IPS-20b (cell line): ENCODE results near the gene MESP1.
"Not testable (repeated sequence)": the region's sequence is repeated elsewhere in the genome, so short reads cannot be mapped to it uniquely, and the experiment has no call there.

Source experiments
- H3K27ac ChIP-seq: one replicate; pipeline ENCODE4 v1.5.1; 2013; ENCODE audit warnings: low read length
- H3K27me3 ChIP-seq: 2 replicates; pipeline ENCODE4 v1.6.1; 2013; ENCODE audit warnings: mild to moderate bottlenecking, low read length, inconsistent platforms; ENCODE audit not compliant: insufficient read depth
- H3K36me3 ChIP-seq: 2 replicates; pipeline ENCODE4 v1.6.1; 2013; ENCODE audit warnings: low read depth, mild to moderate bottlenecking, inconsistent platforms, low read length, moderate library complexity; ENCODE audit not compliant: insufficient read depth
- H3K4me1 ChIP-seq: 2 replicates; pipeline ENCODE4 v1.6.1; 2013; ENCODE audit warnings: mild to moderate bottlenecking, control low read depth, inconsistent platforms, low read length, moderate library complexity; ENCODE audit not compliant: insufficient read depth
- H3K4me3 ChIP-seq: 2 replicates; pipeline ENCODE4 v1.5.1; 2013; ENCODE audit warnings: mild to moderate bottlenecking, low read length, inconsistent platforms
- H3K9ac ChIP-seq: 2 replicates; pipeline ENCODE4 v1.6.1; 2013; ENCODE audit warnings: low read depth, mild to moderate bottlenecking, inconsistent platforms, low read length, moderate library complexity
- H3K9me3 ChIP-seq: 2 replicates; pipeline ENCODE4 v1.6.1; 2013; ENCODE audit warnings: mild to moderate bottlenecking, low read depth, low read length, inconsistent platforms; ENCODE audit not compliant: insufficient read depth

Gene MESP1, protein sequence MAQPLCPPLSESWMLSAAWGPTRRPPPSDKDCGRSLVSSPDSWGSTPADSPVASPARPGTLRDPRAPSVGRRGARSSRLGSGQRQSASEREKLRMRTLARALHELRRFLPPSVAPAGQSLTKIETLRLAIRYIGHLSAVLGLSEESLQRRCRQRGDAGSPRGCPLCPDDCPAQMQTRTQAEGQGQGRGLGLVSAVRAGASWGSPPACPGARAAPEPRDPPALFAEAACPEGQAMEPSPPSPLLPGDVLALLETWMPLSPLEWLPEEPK

DNA sequence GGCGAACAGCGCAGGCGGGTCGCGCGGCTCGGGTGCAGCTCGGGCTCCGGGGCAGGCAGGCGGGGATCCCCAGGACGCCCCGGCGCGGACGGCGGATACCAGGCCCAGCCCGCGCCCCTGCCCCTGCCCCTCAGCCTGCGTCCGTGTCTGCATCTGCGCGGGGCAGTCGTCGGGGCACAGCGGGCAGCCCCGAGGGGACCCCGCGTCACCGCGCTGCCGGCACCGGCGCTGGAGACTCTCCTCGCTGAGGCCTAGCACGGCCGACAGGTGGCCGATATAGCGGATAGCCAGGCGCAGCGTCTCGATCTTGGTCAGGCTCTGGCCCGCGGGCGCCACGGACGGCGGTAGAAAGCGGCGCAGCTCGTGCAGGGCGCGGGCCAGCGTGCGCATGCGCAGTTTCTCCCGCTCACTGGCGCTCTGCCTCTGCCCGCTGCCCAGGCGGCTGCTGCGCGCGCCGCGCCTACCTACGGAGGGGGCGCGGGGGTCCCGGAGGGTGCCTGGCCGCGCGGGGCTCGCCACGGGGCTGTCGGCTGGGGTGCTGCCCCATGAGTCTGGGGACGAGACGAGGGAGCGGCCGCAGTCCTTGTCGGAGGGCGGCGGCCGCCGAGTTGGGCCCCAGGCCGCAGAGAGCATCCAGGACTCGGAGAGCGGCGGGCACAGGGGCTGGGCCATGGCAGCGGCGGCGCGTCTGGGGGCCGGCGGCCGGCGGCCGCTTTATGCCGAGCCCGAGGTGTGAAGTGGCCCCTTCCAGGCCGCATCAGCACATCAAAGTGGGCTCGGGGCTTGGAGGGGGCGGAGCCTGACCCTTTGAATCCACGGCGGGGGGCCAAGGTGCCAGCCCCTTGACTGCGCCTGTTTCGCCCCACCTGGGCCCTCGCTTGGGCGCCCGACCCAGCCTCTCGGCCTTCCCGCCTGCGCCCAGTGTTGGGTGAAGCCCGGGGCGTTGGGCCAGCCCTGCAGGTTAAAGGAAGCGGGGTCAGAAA is at the start of gene MESP1:
Gene MESP1, minus strand, starts transcription at position 690 of the 983 bp plus-strand sequence. Its CDS starts 18 bp downstream, at position 672.
- Histone ChIP-seq H3K9me3 (no peaks in the 10 kb centered on the region), H3K36me3 (no peaks in the 10 kb centered on the region), H3K4me1 (peaks cover 6% of the 10 kb centered on the region; the same call in 1 of the 2 replicates), H3K9ac (no peak within 1 kb of the TSS), H3K4me3 (peak within 1 kb of the TSS; percentile 63; the same call in 1 of the 2 replicates), H3K27me3 (peaks cover 95% of the 10 kb centered on the region), H3K27ac (no peak within 1 kb of the TSS)

DNA sequence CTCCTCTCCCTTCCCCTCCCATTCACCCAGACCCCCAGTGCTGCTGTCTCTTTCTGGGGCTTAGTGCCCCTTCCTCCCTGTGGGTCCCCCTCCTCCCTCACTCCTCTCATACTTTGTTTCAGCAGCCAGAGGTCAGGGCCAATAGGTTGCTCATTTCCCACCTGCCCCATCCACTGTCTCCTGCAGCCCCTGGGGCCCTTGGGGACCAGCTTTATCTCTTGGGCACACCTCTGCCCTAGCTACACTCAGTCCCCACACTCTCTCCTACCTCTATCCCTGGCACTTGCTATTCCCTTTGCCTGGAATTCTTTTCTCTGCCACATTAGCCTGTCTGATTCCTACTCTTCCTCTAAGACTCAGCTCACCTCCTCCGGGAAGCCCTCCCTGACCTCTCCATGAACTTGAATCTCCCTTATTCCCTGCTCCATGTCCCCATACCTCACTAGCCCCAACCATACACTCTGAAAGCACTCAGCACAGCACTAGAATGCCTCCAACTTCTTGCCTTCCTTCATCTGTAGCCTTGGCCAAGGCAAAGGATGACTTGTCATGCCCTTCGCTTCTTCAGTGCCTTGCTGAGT is 49.0 kb upstream of the MESP1 start:
- H3K9me3 ChIP-seq, result no peaks in the 10 kb centered on the region
- H3K9ac ChIP-seq, result no peak overlapping the region
- H3K27me3 ChIP-seq, result no peaks in the 10 kb centered on the region
- H3K4me3 ChIP-seq, result no peak overlapping the region
- no peaks in the 10 kb centered on the region for H3K4me1 ChIP-seq
- H3K27ac ChIP-seq, result no peak overlapping the region
- H3K36me3 ChIP-seq, result no peaks in the 10 kb centered on the region

DNA sequence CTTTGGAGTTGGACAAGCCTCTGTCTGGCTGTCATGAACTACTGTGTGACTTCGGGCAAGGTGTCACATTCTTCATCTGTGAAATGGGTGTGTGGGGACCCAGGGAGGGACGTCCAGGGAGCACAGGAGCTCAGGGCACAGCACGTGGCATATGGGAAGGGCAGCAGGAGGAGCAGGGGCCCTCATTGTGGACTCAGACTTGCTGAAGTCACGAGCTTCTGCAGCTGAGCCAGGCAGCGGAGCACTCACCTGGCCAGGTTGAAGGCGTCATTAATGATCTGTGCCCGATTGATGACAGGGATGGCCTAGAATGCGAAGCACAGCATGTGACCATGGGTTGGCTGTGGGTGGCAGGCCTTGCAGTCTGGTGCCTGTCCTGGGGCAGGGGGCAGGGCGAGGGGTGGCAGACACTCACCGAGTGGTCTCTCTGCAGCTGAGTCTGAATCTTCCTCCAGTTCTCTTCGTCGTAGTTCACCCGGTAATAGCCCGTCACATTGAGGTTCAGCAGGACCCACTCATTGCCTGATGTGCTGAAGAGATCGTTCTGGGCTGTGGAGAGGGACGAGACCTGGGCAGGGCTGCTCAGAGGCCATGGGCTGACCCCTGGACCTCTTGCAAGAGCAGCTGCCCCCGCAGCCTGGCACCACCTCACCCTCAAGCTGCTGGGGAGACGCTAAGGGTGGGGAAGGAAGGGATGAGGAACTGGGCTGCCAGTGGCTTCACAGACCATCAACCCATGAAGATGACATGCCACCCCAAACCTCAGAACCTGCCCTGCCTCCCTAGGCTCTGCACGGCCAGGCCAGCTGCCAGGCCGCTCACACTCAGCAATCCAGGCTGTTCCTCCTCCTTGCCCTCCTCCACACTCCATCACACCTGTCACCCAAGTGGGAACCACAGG is 48.2 kb upstream of the MESP1 start:
- Histone ChIP-seq H3K9ac (no peak overlapping the region), H3K36me3 (no peaks in the 10 kb centered on the region)

DNA sequence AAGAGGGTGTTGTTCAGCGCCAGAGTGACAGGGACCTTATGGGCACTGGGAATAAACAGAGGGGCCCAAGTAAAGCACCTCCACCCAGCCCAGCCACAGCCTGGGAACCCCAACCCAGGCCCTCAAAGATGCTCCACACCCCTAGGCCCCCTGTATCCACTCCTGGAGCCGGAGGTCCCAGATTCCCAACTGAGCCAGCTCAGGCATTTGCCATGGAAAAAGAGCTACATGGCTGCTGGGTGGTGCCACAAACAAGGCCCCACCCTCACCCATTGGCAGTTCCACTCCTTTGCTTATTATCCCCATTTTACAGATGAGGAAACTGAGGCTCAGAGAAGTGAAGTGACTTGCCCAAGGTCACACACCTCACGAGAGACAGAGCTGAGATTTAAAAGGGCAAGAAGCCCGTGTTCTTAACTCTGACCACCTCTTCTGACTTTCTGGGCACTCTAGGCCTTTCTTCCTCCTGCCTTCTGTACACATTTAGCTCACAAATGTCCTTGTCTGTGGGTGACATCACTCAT is 46.7 kb upstream of the MESP1 start:
- no peak overlapping the region for H3K27ac ChIP-seq
- no peaks in the 10 kb centered on the region for H3K27me3 ChIP-seq
- no peaks in the 10 kb centered on the region for H3K4me1 ChIP-seq
- H3K36me3 ChIP-seq, result no peaks in the 10 kb centered on the region
- no peak overlapping the region for H3K4me3 ChIP-seq
- no peaks in the 10 kb centered on the region for H3K9me3 ChIP-seq
- no peak overlapping the region for H3K9ac ChIP-seq

More for the DNA sequence above, 48.2 kb upstream of the MESP1 start:
- Histone ChIP-seq H3K27me3 (no peaks in the 10 kb centered on the region), H3K27ac (no peak overlapping the region), H3K4me3 (no peak overlapping the region), H3K4me1 (no peaks in the 10 kb centered on the region), H3K9me3 (no peaks in the 10 kb centered on the region)

DNA sequence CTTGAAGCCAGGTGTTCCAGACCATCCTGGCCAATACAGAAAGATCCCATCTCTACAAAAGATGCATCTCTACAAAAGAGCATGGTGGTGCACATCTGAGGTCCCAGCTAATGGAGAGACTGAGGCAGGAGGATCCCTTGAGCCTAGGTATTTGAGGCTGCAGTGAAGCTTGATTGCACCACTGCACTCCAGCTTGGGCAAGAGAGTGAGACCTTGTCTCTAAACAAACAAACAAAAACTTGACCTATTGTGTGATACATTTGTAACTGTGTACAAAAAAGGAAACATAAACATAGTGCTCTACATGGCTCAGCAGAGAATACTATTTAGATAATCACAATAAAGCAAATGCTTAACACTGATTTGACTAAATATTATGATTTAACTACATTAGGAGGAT is 44.9 kb upstream of the MESP1 start:
- H3K4me3 ChIP-seq, result no peak overlapping the region
- H3K36me3 ChIP-seq, result no peaks in the 10 kb centered on the region
- H3K9me3 ChIP-seq, result no peaks in the 10 kb centered on the region
- H3K9ac ChIP-seq, result no peak overlapping the region
- no peaks in the 10 kb centered on the region for H3K4me1 ChIP-seq
- no peaks in the 10 kb centered on the region for H3K27me3 ChIP-seq
- no peak overlapping the region for H3K27ac ChIP-seq

DNA sequence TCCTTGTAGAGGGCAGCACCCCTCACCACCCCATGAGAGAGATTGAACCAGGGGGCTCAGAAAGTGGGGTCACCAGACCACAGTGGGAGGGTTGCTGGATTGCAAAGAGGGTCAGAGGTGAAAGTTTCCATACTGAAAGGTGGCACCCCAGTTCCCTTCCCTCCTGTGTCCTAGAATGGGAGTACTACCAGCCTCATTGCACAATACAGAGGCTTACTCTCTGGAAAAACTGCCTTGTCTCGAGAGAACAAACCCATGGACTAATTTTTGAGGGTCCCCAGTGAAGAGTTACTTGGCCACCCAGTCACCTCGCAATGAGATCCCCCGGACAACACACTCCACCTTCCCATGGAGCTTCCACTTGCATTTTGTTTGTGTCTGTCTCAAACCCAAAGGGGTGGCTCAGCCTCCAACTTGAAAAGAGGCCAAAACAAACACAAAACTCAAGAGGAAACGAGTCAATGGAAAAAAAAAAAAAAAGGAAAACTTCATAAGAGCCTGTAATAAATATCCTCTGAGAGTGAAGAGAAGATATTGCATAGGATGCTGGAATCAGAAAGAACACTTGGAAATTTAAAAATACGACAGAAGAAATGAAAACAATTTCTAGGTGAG is 43.7 kb upstream of the MESP1 start:
- Histone ChIP-seq H3K9me3 (no peaks in the 10 kb centered on the region), H3K9ac (no peak overlapping the region), H3K4me1 (no peaks in the 10 kb centered on the region), H3K27ac (no peak overlapping the region), H3K4me3 (no peak overlapping the region), H3K36me3 (no peaks in the 10 kb centered on the region), H3K27me3 (no peaks in the 10 kb centered on the region)

DNA sequence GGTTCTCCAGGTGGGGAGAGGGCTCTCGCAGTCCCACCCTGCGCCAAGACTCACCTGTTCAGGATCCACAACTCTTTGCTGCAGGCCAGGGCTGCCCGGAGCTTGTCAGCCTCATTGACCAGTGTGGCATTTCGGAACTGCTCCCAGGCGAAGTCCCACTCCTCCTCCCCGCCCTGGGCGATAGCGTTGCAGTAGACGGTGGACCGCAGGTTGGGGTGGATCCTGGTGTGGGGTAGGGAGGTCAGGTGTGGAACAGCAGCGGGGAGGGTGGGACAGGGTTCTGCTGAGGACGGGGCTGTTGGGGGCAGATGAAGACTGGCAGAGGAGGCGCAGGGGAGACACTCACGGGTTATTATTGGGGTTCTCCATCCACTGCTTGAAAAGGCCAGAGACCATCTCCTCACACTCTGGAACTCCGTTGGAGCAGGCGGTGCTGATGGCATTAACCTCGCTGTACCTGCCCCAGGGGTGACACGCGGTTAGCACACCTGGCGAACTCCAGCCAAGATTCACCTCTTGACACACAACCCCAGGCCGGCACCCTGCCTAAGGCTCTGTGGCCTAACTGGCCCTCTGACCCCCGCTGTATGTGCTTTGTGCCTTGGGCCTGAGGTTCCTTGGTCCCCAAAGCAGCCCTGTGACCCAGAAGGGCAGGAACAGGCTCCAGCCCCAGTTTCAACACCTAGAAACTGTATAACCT is 41.2 kb upstream of the MESP1 start:
- H3K4me3 ChIP-seq, result no peak overlapping the region
- no peak overlapping the region for H3K27ac ChIP-seq
- H3K27me3 ChIP-seq, result no peaks in the 10 kb centered on the region
- H3K36me3 ChIP-seq, result no peaks in the 10 kb centered on the region
- no peaks in the 10 kb centered on the region for H3K9me3 ChIP-seq
- no peak overlapping the region for H3K9ac ChIP-seq
- no peaks in the 10 kb centered on the region for H3K4me1 ChIP-seq

DNA sequence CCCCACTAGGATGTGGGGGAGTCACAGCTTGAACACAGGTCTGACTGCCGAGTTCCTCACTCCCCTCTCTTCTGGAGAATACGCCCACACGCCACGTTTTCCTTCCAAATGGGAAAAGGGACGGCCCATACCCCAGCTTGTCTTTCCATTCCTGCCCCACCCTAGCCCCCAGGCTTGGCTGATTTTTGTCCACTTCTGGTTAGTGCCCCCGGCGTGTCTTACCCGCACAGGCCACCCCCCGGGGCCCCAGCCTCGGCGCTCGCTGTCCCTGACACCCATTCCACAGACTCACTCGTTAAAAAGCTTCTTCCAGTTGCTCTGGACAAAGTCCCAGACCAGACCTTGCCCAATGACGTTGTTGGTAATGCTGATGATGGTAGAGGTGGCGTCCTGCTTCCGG is 39.6 kb upstream of the MESP1 start:
- Histone ChIP-seq H3K4me3 (no peak overlapping the region), H3K27ac (no peak overlapping the region), H3K9ac (no peak overlapping the region), H3K9me3 (no peaks in the 10 kb centered on the region), H3K36me3 (no peaks in the 10 kb centered on the region), H3K27me3 (no peaks in the 10 kb centered on the region), H3K4me1 (no peaks in the 10 kb centered on the region)

DNA sequence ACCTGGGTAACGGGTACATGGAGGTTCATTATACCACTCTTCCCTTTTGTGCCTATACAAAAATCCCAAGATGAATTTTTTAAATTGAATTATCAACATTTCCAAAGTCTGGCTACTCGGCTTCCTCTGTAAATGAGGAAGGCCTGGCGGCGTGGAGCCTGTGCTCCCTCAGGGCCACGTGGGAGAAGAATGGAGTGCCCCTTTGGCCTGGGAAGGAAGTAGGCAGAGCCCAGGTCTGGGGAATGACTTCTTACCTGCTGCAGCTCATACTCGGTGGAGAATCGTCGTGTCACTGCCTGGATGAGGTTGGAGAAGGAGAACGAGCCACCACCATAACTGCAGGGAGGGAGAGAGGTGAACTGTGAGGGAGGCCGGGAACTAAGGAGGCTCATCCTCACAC is 39.2 kb upstream of the MESP1 start:
- no peaks in the 10 kb centered on the region for H3K9me3 ChIP-seq
- H3K27me3 ChIP-seq, result no peaks in the 10 kb centered on the region
- no peak overlapping the region for H3K27ac ChIP-seq
- H3K9ac ChIP-seq, result no peak overlapping the region
- no peak overlapping the region for H3K4me3 ChIP-seq
- H3K36me3 ChIP-seq, result no peaks in the 10 kb centered on the region
- no peaks in the 10 kb centered on the region for H3K4me1 ChIP-seq

DNA sequence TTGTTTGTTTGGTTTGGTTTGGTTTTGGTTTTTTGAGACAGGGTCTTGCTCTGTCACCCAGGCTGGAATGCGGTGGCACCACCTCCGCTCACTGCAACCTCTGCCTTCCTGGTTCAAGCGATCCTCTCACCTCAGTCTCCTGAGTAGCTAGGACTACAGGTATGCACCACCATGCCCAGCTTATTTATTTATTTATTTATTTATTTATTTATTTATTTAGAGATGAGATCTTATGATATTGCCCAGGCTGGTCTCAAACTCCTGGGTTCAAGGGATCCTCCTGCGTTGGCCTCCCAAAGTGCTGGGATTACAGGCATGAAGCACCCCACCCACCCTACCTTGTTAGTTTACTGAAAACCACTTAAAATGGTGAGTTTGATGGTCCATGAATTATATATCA is 37.5 kb upstream of the MESP1 start:
- H3K9me3 ChIP-seq, H3K36me3 ChIP-seq, H3K27ac ChIP-seq, H3K27me3 ChIP-seq, H3K9ac ChIP-seq, H3K4me1 ChIP-seq, H3K4me3 ChIP-seq: not testable (repeated sequence)
